ENCODE measurements around the gene PLCL2.

Gene PLCL2

DNA sequence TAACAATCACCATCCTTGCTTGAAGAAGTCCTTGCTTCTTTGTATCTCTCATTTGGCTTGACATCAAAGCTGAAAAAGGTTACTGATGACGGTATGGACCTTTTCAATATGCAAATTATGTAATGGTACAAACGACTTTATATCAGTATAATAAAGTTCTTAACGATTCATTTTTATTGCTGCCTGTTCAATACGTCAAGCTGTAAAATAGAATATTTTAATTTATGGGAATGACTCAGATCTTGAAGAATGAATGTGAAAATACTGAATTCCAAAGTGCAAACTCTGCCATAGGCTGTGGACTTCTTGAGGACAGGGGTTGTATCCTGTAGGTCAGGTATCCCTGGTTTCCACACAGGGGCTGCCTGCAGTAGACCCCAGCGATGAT is 156.2 kb downstream of the PLCL2 start:
- no peak overlapping the region for H3K27ac ChIP-seq (ENCODE audit: low read depth, low read length)
- H3K9me2 ChIP-seq (replicated peaks; ENCODE audit: control insufficient read depth, low read length), result no peaks in the 10 kb centered on the region
- TF ChIP-seq, protein P1, sequence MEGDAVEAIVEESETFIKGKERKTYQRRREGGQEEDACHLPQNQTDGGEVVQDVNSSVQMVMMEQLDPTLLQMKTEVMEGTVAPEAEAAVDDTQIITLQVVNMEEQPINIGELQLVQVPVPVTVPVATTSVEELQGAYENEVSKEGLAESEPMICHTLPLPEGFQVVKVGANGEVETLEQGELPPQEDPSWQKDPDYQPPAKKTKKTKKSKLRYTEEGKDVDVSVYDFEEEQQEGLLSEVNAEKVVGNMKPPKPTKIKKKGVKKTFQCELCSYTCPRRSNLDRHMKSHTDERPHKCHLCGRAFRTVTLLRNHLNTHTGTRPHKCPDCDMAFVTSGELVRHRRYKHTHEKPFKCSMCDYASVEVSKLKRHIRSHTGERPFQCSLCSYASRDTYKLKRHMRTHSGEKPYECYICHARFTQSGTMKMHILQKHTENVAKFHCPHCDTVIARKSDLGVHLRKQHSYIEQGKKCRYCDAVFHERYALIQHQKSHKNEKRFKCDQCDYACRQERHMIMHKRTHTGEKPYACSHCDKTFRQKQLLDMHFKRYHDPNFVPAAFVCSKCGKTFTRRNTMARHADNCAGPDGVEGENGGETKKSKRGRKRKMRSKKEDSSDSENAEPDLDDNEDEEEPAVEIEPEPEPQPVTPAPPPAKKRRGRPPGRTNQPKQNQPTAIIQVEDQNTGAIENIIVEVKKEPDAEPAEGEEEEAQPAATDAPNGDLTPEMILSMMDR (IDR thresholded peaks at IDR 0.05; ENCODE audit: low read depth, low read length, poor library complexity, severe bottlenecking), result no peak
- no peak for TF ChIP-seq EZH2phosphoT487 (IDR thresholded peaks at IDR 0.05; ENCODE audit: borderline replicate concordance, low read length)
- H3K79me2 ChIP-seq (ENCODE audit: control insufficient read depth, low read length), result no peaks in the 10 kb centered on the region
- no peaks in the 10 kb centered on the region for H3F3A ChIP-seq (ENCODE audit: control insufficient read depth, insufficient read depth)
- H3K4me3 ChIP-seq (ENCODE audit: low read length), result no peak overlapping the region
- no peak overlapping the region for H3K4me2 ChIP-seq (ENCODE audit: low read length)
- no peaks in the 10 kb centered on the region for H3K27me3 ChIP-seq (ENCODE audit: control insufficient read depth, low read length)
- no peaks in the 10 kb centered on the region for H4K20me1 ChIP-seq (ENCODE audit: control insufficient read depth, insufficient read depth, low read depth, low read length)
- H3K36me3 ChIP-seq (ENCODE audit: control insufficient read depth, low read length), result peaks cover 25% of the 10 kb centered on the region
- no peaks in the 10 kb centered on the region for H3K4me1 ChIP-seq (ENCODE audit: control insufficient read depth, low read length)
- H3K9me3 ChIP-seq (ENCODE audit: control insufficient read depth, insufficient read depth, low read length), result no peaks in the 10 kb centered on the region

DNA sequence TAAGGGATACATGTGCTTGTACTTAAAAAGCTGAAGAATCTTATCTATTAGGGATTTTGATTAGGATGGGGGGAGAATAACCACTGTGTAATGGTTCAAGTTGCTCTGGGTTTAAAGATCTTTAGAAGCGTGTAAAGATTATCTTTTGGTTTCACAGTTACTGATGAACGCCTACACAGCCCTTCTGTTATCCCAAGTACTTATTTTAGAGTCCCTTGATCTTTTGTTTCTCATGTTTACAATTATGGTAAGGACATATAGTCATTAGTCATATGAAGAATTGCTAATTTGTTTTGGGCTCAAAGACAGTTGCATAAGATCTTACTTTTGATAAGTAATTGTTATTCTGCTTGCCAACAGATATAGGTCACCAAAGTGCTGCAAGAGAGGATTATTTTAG is 160.1 kb downstream of the PLCL2 start:
- Histone ChIP-seq H3K4me2 (ENCODE audit: low read length) (no peak overlapping the region), H3K9me3 (ENCODE audit: control insufficient read depth, insufficient read depth, low read length) (0 out of 2 replicates have a peak, but pooled peaks cover 3% of the 10 kb centered on the region), H3K27me3 (ENCODE audit: control insufficient read depth, low read length) (no peaks in the 10 kb centered on the region), H3K27ac (ENCODE audit: low read depth, low read length) (no peak overlapping the region), H3K4me3 (ENCODE audit: low read length) (no peak overlapping the region), H3K36me3 (ENCODE audit: control insufficient read depth, low read length) (peaks cover 47% of the 10 kb centered on the region), H3F3A (ENCODE audit: control insufficient read depth, insufficient read depth) (no peaks in the 10 kb centered on the region), H4K20me1 (ENCODE audit: control insufficient read depth, insufficient read depth, low read depth, low read length) (no peaks in the 10 kb centered on the region), H3K79me2 (ENCODE audit: control insufficient read depth, low read length) (no peaks in the 10 kb centered on the region), H3K9me2 (replicated peaks; ENCODE audit: control insufficient read depth, low read length) (no peaks in the 10 kb centered on the region), H3K4me1 (ENCODE audit: control insufficient read depth, low read length) (no peaks in the 10 kb centered on the region)
- TF ChIP-seq, protein P1 (IDR thresholded peaks at IDR 0.05; ENCODE audit: low read depth, low read length, poor library complexity, severe bottlenecking), result no peak
- TF ChIP-seq EZH2phosphoT487 (IDR thresholded peaks at IDR 0.05; ENCODE audit: borderline replicate concordance, low read length), result no peak

DNA sequence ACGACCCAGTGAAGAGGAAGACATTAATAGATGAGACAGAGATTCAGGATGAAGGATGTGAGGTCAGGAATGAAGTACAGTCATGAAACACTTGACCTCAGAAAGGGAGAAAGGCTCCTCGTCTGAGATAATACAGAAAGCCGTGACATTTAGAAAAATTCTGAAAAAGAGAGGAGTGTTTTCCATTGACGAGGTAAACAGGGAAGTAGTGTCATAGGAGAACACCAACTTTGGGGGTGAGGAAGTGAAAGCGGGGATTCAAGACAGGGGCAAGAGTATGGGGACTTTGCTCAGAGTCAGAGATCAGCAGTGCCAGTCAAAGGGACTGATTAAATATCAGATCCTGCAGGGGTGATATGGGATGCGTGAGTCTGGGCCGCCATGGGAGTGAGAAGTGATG is 160.9 kb downstream of the PLCL2 start:
- H3K36me3 ChIP-seq (ENCODE audit: control insufficient read depth, low read length), result peaks cover 47% of the 10 kb centered on the region
- H3K4me2 ChIP-seq (ENCODE audit: low read length), result no peak overlapping the region
- no peaks in the 10 kb centered on the region for H3K27me3 ChIP-seq (ENCODE audit: control insufficient read depth, low read length)
- H3K4me3 ChIP-seq (ENCODE audit: low read length), result no peak overlapping the region
- H3K9me2 ChIP-seq (replicated peaks; ENCODE audit: control insufficient read depth, low read length), result no peaks in the 10 kb centered on the region
- H4K20me1 ChIP-seq (ENCODE audit: control insufficient read depth, insufficient read depth, low read depth, low read length), result no peaks in the 10 kb centered on the region
- no peak overlapping the region for H3K27ac ChIP-seq (ENCODE audit: low read depth, low read length)
- TF ChIP-seq, protein P1 (IDR thresholded peaks at IDR 0.05; ENCODE audit: low read depth, low read length, poor library complexity, severe bottlenecking), result no peak
- no peak for TF ChIP-seq EZH2phosphoT487 (IDR thresholded peaks at IDR 0.05; ENCODE audit: borderline replicate concordance, low read length)
- H3K79me2 ChIP-seq (ENCODE audit: control insufficient read depth, low read length), result no peaks in the 10 kb centered on the region
- H3F3A ChIP-seq (ENCODE audit: control insufficient read depth, insufficient read depth), result no peaks in the 10 kb centered on the region
- no peaks in the 10 kb centered on the region for H3K4me1 ChIP-seq (ENCODE audit: control insufficient read depth, low read length)
- H3K9me3 ChIP-seq (ENCODE audit: control insufficient read depth, insufficient read depth, low read length), result 0 out of 2 replicates have a peak, but pooled peaks cover 3% of the 10 kb centered on the region
